GM19463 (cell line): ENCODE results near the gene ARIH2.

Experiments
- ATAC-seq: cut with Tn5 transposase; IDR thresholded peaks from one replicate; pipeline ENCODE4 v1.9.1; 2021; ENCODE audit warnings: mild to moderate bottlenecking, moderate library complexity; ENCODE audit not compliant: unreplicated experiment

Gene ARIH2

GRCh38 chr3:48928679-48929078 is 10.0 kb downstream of the ARIH2 start:
- no peak for ATAC-seq

- no peak for ATAC-seq
Measured at GRCh38 chr3:48929358-48930035, 10.9 kb downstream of the ARIH2 start.

GRCh38 chr3:48930590-48930989 is 11.9 kb downstream of the ARIH2 start:
- ATAC-seq, result no peak

- no peak for ATAC-seq
Measured at GRCh38 chr3:48931944-48932580, 13.4 kb downstream of the ARIH2 start.

- ATAC-seq, result no peak
Measured at GRCh38 chr3:48934333-48934991, 15.8 kb downstream of the ARIH2 start.

GRCh38 chr3:48935530-48935929 is 16.9 kb downstream of the ARIH2 start:
- ATAC-seq, result no peak

GRCh38 chr3:48938156-48938555 is 19.5 kb downstream of the ARIH2 start:
- no peak for ATAC-seq

GRCh38 chr3:48938689-48939088 is 20.0 kb downstream of the ARIH2 start:
- ATAC-seq, result no peak

- no peak for ATAC-seq
Measured at GRCh38 chr3:48945432-48945831, 26.8 kb downstream of the ARIH2 start.

- no peak for ATAC-seq
Measured at GRCh38 chr3:48945891-48946549, 27.4 kb downstream of the ARIH2 start.

GRCh38 chr3:48949376-48949717 is 30.7 kb downstream of the ARIH2 start:
- ATAC-seq, result no peak

GRCh38 chr3:48950051-48950450 is 31.4 kb downstream of the ARIH2 start:
- no peak for ATAC-seq

GRCh38 chr3:48951764-48952163 is 33.1 kb downstream of the ARIH2 start:
- no peak for ATAC-seq

GRCh38 chr3:48952510-48953118 is 34.0 kb downstream of the ARIH2 start:
- ATAC-seq, result no peak

- no peak for ATAC-seq
Measured at GRCh38 chr3:48957006-48957705, 38.5 kb downstream of the ARIH2 start.

GRCh38 chr3:48960841-48961413 is 42.3 kb downstream of the ARIH2 start:
- no peak for ATAC-seq

- ATAC-seq, result no peak
Measured at GRCh38 chr3:48962340-48962739, 43.7 kb downstream of the ARIH2 start.

- no peak for ATAC-seq
Measured at GRCh38 chr3:48962939-48963338, 44.3 kb downstream of the ARIH2 start.

GRCh38 chr3:48963591-48963990 is 44.9 kb downstream of the ARIH2 start:
- ATAC-seq, result no peak

GRCh38 chr3:48966367-48966766 is 47.7 kb downstream of the ARIH2 start:
- no peak for ATAC-seq
